AG04450 (cell line): ENCODE results near the gene SFI1. TPM values are rescaled to one million over a fixed set of nuclear protein-coding genes. Genes with fewer than 3 reads are reported as not detected.
A peak's percentile ranks its signal among the peaks of the same experiment; 100 is the strongest.

Experiments used
- CTCF ChIA-PET: fragments of 300-600, 350-600 bp; formaldehyde crosslinking; extraction: SDS; loops from one replicate; lab custom pipeline; 2022; ENCODE audit warnings: antibody characterized with exemption, inconsistent platforms; lab: Charles Lee
- POLR2A ChIA-PET: fragments of 350-600 bp; formaldehyde crosslinking; extraction: SDS; loops from one replicate; lab custom pipeline; 2021; ENCODE audit warnings: antibody characterized with exemption, inconsistent platforms; lab: Yijun Ruan, JAX
- DNase-seq: peaks from one replicate; pipeline ENCODE4 v3.0.0-alpha.2; 2011; ENCODE audit warnings: low read depth, low spot score
- H3K27ac ChIP-seq: one replicate; pipeline ENCODE4 v1.5.1; 2012; ENCODE audit warnings: low read depth, low read length, control low read depth
- H3K27me3 ChIP-seq: one replicate; pipeline ENCODE4 v1.6.0; 2012; ENCODE audit warnings: low read length; ENCODE audit not compliant: control insufficient read depth, insufficient read depth
- H3K4me3 ChIP-seq: 2 replicates; pipeline ENCODE4 v1.5.1; 2011; ENCODE audit warnings: mild to moderate bottlenecking, low read depth, low read length, control low read depth
- H3K9me3 ChIP-seq: 2 replicates; pipeline ENCODE4 v1.5.1; 2012; ENCODE audit warnings: low read length; ENCODE audit not compliant: control insufficient read depth, insufficient read depth
- CTCF ChIP-seq: IDR thresholded peaks from 2 replicates; pipeline ENCODE4 v1.5.1; 2011; ENCODE audit warnings: low read depth, low read length, control low read depth, inconsistent platforms
- polyA plus RNA-seq: library from polyadenylated mRNA; depleted of rRNA; stranded (reverse); fragments of >200 nt; gene quantifications from 2 replicates; pipeline ENCODE4 v1.2.3, GENCODE V29; 2011

Gene SFI1
- polyA plus RNA-seq, 1 experiment, result 4.1 TPM

GRCh38 chr22:31488988-31489617, 7.2 kb upstream of the SFI1 start:
- TF ChIP-seq CTCF, result no peak
- ChIA-PET POLR2A (interaction anchor here (0.6 to 2.1 kb wide), 2 partner anchors 9 to 142 kb away, joined by 6 to 8 read pairs; no protein-coding TSS in a partner anchor), CTCF (no interaction called here)
- H3K27ac ChIP-seq, result no peak overlapping the region
- H3K27me3 ChIP-seq, result no peaks in the 10 kb centered on the region
- H3K9me3 ChIP-seq, result no peaks in the 10 kb centered on the region; the same call in 1 of the 2 replicates
- peak overlapping the region; percentile 84 for H3K4me3 ChIP-seq
- DNase-seq, result no peak

GRCh38 chr22:31489632-31490495, 6.5 kb upstream of the SFI1 start, which contains the start of gene EIF4ENIF1:
TSS of gene EIF4ENIF1 (minus strand) at chr22:31489842. CDS start at chr22:31488718, 1,124 bp downstream.
- TF ChIP-seq CTCF, result no peak
- H3K27me3 ChIP-seq, result no peaks in the 10 kb centered on the region
- peak within 1 kb of the TSS; percentile 84 for H3K4me3 ChIP-seq
- POLR2A ChIA-PET, result interaction anchor here (2.1 kb wide), 1 partner anchor 141 kb away, joined by 8 read pairs; no protein-coding TSS in a partner anchor
- peak; percentile 45 for DNase-seq
- H3K27ac ChIP-seq, result peak within 1 kb of the TSS; percentile 77
- no peaks in the 10 kb centered on the region; the same call in 1 of the 2 replicates for H3K9me3 ChIP-seq
- CTCF ChIA-PET, result no interaction called here

- Histone ChIP-seq H3K27me3 (no peaks in the 10 kb centered on the region), H3K27ac (peak overlapping the region; percentile 77), H3K4me3 (peak overlapping the region; percentile 84), H3K9me3 (no peaks in the 10 kb centered on the region; the same call in 1 of the 2 replicates)
- peak; percentile 36 for DNase-seq
- 0 out of 2 replicates have a peak, but pooled peaks have one; percentile 11 for TF ChIP-seq CTCF
- POLR2A ChIA-PET, result interaction anchor here (2.1 kb wide), 1 partner anchor 140 kb away, joined by 8 read pairs; no protein-coding TSS in a partner anchor
- CTCF ChIA-PET, result interaction anchor here (0.6 kb wide), 1 partner anchor 996 kb away, joined by 4 read pairs; no protein-coding TSS in a partner anchor
These were observed 5.8 kb upstream of the SFI1 start for GRCh38 chr22:31490496-31490925.

GRCh38 chr22:31491218-31491962, 4.9 kb upstream of the SFI1 start:
- Histone ChIP-seq H3K9me3 (no peaks in the 10 kb centered on the region; the same call in 1 of the 2 replicates), H3K27ac (no peak overlapping the region), H3K27me3 (no peaks in the 10 kb centered on the region), H3K4me3 (no peak overlapping the region; the same call in 1 of the 2 replicates)
- CTCF ChIA-PET, result interaction anchor here (0.5 to 1.1 kb wide), 2 partner anchors 70 to 198 kb away, joined by 3 to 4 read pairs; no protein-coding TSS in a partner anchor
- DNase-seq, result no peak
- no peak for TF ChIP-seq CTCF
- POLR2A ChIA-PET, result no interaction called here
